Neutrophil (primary cell): ENCODE results near the gene PRLH.

Source experiments
- H3K27ac ChIP-seq: fragments of 200-600 bp; sonication (generic); 2 replicates; pipeline ENCODE4 v1.5.1; 2016; ENCODE audit warnings: mild to moderate bottlenecking, moderate library complexity
- H3K27me3 ChIP-seq: fragments of 200-600 bp; sonication (generic); 2 replicates; pipeline ENCODE4 v1.6.0; 2016; ENCODE audit warnings: mild to moderate bottlenecking
- H3K36me3 ChIP-seq: fragments of 200-600 bp; sonication (generic); 2 replicates; pipeline ENCODE4 v1.5.1; 2017
- H3K4me1 ChIP-seq, 2 experiments: fragments of 200-600 bp in 1 of 2; sonication (generic) in 1 of 2; 1 replicate in 1 of 2; 2 replicates in 1 of 2; pipeline versions ENCODE4 v1.5.1 to v1.6.1; 2013 to 2016; ENCODE audit warnings: low read depth in 1 of 2, low read length in 1 of 2, mild to moderate bottlenecking in 1 of 2, moderate library complexity in 1 of 2; ENCODE audit not compliant: control insufficient read depth in 1 of 2, insufficient read depth in 1 of 2
- H3K4me3 ChIP-seq, 2 experiments: fragments of 200-600 bp in 1 of 2; sonication (generic) in 1 of 2; 1 replicate in 1 of 2; 2 replicates in 1 of 2; pipeline ENCODE4 v1.5.1; 2013 to 2016; ENCODE audit warnings: low read depth in 1 of 2, low read length in 1 of 2, mild to moderate bottlenecking in 1 of 2, moderate library complexity in 1 of 2
- H3K9me3 ChIP-seq: fragments of 200-600 bp; sonication (generic); 2 replicates; pipeline ENCODE4 v1.5.1; 2016
- CTCF ChIP-seq: fragments of 200-600 bp; sonication (generic); IDR thresholded peaks from 2 replicates; pipeline ENCODE4 v1.5.1; 2016; ENCODE audit warnings: antibody characterized with exemption

PRLH gene

GRCh38 chr2:237540223-237540775, 26.1 kb upstream of the PRLH start:
- no peak overlapping the region for H3K27ac ChIP-seq
- no peak for TF ChIP-seq CTCF
- no peak overlapping the region for H3K4me3 ChIP-seq
- no peaks in the 10 kb centered on the region for H3K27me3 ChIP-seq
- H3K9me3 ChIP-seq = no peaks in the 10 kb centered on the region
- no peaks in the 10 kb centered on the region for H3K4me1 ChIP-seq
- H3K36me3 ChIP-seq = no peaks in the 10 kb centered on the region

- Histone ChIP-seq H3K36me3 (no peaks in the 10 kb centered on the region), H3K4me1 (no peaks in the 10 kb centered on the region), H3K9me3 (no peaks in the 10 kb centered on the region), H3K27me3 (no peaks in the 10 kb centered on the region), H3K4me3 (no peak overlapping the region), H3K27ac (no peak overlapping the region)
- no peak for TF ChIP-seq CTCF
Observed at GRCh38 chr2:237540823-237541222, 25.6 kb upstream of the PRLH start.

- TF ChIP-seq CTCF = no peak
- Histone ChIP-seq H3K27me3 (peaks cover under 1% of the 10 kb centered on the region), H3K36me3 (no peaks in the 10 kb centered on the region), H3K27ac (no peak overlapping the region), H3K4me1 (no peaks in the 10 kb centered on the region), H3K4me3 (no peak overlapping the region), H3K9me3 (no peaks in the 10 kb centered on the region)
Observed at GRCh38 chr2:237541243-237541642, 25.1 kb upstream of the PRLH start.

GRCh38 chr2:237542001-237542704, 24.2 kb upstream of the PRLH start:
- no peak overlapping the region for H3K4me3 ChIP-seq
- no peak overlapping the region for H3K27ac ChIP-seq
- H3K27me3 ChIP-seq = peaks cover 5% of the 10 kb centered on the region
- H3K36me3 ChIP-seq = no peaks in the 10 kb centered on the region
- no peak for TF ChIP-seq CTCF
- no peaks in the 10 kb centered on the region for H3K4me1 ChIP-seq
- no peaks in the 10 kb centered on the region for H3K9me3 ChIP-seq

GRCh38 chr2:237546040-237546875, 20.1 kb upstream of the PRLH start:
- Histone ChIP-seq H3K27me3 (peaks cover 10% of the 10 kb centered on the region), H3K9me3 (no peaks in the 10 kb centered on the region), H3K36me3 (no peaks in the 10 kb centered on the region), H3K4me1 (no peaks in the 10 kb centered on the region), H3K27ac (no peak overlapping the region), H3K4me3 (no peak overlapping the region)
- no peak for TF ChIP-seq CTCF
